ENCODE measurements around the gene ATP6V0D1. TPM values are rescaled to one million over a fixed set of nuclear protein-coding genes. Genes with fewer than 3 reads are reported as not detected.

The ATP6V0D1 gene
- total RNA-seq, 3 donors from 2014 or later (not counting 1 experiment from before 2014, with no cell fraction given) = 76.0 to 84.9 (median 83.3) TPM

- H3K36me3 ChIP-seq (ENCODE audit: control insufficient read depth, insufficient read depth, low read length) = peaks cover 9% of the 10 kb centered on the region
- DNase-seq = no peak
- Mint-ChIP-seq H3K4me1 (peaks cover 21 to 36% of the 10 kb centered on the region in 2 donors), H3K27ac (no peak overlapping the region), H3K36me3 (no peaks in the 10 kb centered on the region), H3K4me3 (no peak overlapping the region), H3K27me3 (ENCODE audit: low read depth in 2 of 2) (no peaks in the 10 kb centered on the region), H3K9me3 (no peaks in the 10 kb centered on the region)
- H3K4me1 ChIP-seq (ENCODE audit: control insufficient read depth, insufficient read depth, low read length) = peaks cover 39% of the 10 kb centered on the region
- intact Hi-C loops (cut with micrococcal nuclease) = loop anchor here (5.0 kb wide), 2 partner anchors 38 to 453 kb away; partner anchors contain the start of gene PSMB10
- no peaks in the 10 kb centered on the region for H3K27me3 ChIP-seq (ENCODE audit: control insufficient read depth, insufficient read depth, low read length)
- 90% methylated on average over 12 of the region's 12 CpGs for WGBS (ENCODE audit: insufficient coverage)
- no peak for TF ChIP-seq CTCF (IDR thresholded peaks at IDR 0.05)
- ATAC-seq = no peak
- H3K4me3 ChIP-seq (ENCODE audit: low read length) = no peak overlapping the region
- H3K27ac ChIP-seq (ENCODE audit: low read length) = no peak overlapping the region
- no peaks in the 10 kb centered on the region for H3K9me3 ChIP-seq (ENCODE audit: control insufficient read depth, insufficient read depth, low read length)
Observed at GRCh38 chr16:67483731-67484525, 3.0 kb upstream of the ATP6V0D1 start.

- Histone ChIP-seq H3K27me3 (ENCODE audit: control insufficient read depth, insufficient read depth, low read length) (no peaks in the 10 kb centered on the region), H3K4me1 (ENCODE audit: control insufficient read depth, insufficient read depth, low read length) (peaks cover 42% of the 10 kb centered on the region), H3K36me3 (ENCODE audit: control insufficient read depth, insufficient read depth, low read length) (peaks cover 9% of the 10 kb centered on the region), H3K4me3 (ENCODE audit: low read length) (peak within 1 kb of the TSS; percentile 87), H3K9me3 (ENCODE audit: control insufficient read depth, insufficient read depth, low read length) (no peaks in the 10 kb centered on the region), H3K27ac (ENCODE audit: low read length) (peak within 1 kb of the TSS; percentile 77)
- DNase-seq (no peak), ATAC-seq (no peak)
- H3K36me3 Mint-ChIP-seq = no peaks in the 10 kb centered on the region
- H3K4me3 Mint-ChIP-seq = peak within 1 kb of the TSS; percentile 100
- WGBS (ENCODE audit: insufficient coverage) = 98% methylated on average over 6 of the region's 6 CpGs
- H3K9me3 Mint-ChIP-seq = no peaks in the 10 kb centered on the region
- peak within 1 kb of the TSS; percentile 100 for H3K27ac Mint-ChIP-seq
- intact Hi-C loops (cut with micrococcal nuclease) = loop anchor here (5.0 kb wide), 2 partner anchors 39 to 454 kb away; partner anchors contain the start of gene PSMB10
- no peak for TF ChIP-seq CTCF (IDR thresholded peaks at IDR 0.05)
- H3K27me3 Mint-ChIP-seq (ENCODE audit: low read depth in 2 of 2) = no peaks in the 10 kb centered on the region
- peaks cover 25 to 44% of the 10 kb centered on the region in 2 donors for H3K4me1 Mint-ChIP-seq
Observed at GRCh38 chr16:67483150-67483549, 2.2 kb upstream of the ATP6V0D1 start, which contains the start of gene AGRP. TSS of gene AGRP (minus strand) at chr16:67483547. CDS start at chr16:67483398, 149 bp downstream.

- Histone ChIP-seq H3K27me3 (ENCODE audit: control insufficient read depth, insufficient read depth, low read length) (no peaks in the 10 kb centered on the region), H3K9me3 (ENCODE audit: control insufficient read depth, insufficient read depth, low read length) (no peaks in the 10 kb centered on the region), H3K27ac (ENCODE audit: low read length) (peak overlapping the region; percentile 77), H3K4me1 (ENCODE audit: control insufficient read depth, insufficient read depth, low read length) (peaks cover 42% of the 10 kb centered on the region), H3K36me3 (ENCODE audit: control insufficient read depth, insufficient read depth, low read length) (peaks cover 9% of the 10 kb centered on the region), H3K4me3 (ENCODE audit: low read length) (peak overlapping the region; percentile 87)
- Mint-ChIP-seq H3K27me3 (ENCODE audit: low read depth in 2 of 2) (no peaks in the 10 kb centered on the region), H3K4me1 (peaks cover 32 to 52% of the 10 kb centered on the region in 2 donors), H3K27ac (peak overlapping the region; percentile 100), H3K4me3 (peak overlapping the region; percentile 100), H3K36me3 (no peaks in the 10 kb centered on the region), H3K9me3 (no peaks in the 10 kb centered on the region)
- TF ChIP-seq CTCF (IDR thresholded peaks at IDR 0.05) = no peak
- ATAC-seq (no peak), DNase-seq (no peak)
- WGBS (ENCODE audit: insufficient coverage) = 66% methylated on average over 22 of the region's 25 CpGs
- intact Hi-C loops (cut with micrococcal nuclease) = loop anchor here (5.0 kb wide), 2 partner anchors 40 to 455 kb away; partner anchors contain the start of gene PSMB10
Observed at GRCh38 chr16:67482233-67482924, 1.4 kb upstream of the ATP6V0D1 start.

All from natural killer cell (primary cell).